ENCODE data around the gene TCF7L2. TPM values are rescaled to one million over a fixed set of nuclear protein-coding genes. Genes with fewer than 3 reads are reported as not detected.

The TCF7L2 gene
- total and polyA plus RNA-seq, 12 donors = 8.7 to 24.7 (median 14.8) TPM

DNA sequence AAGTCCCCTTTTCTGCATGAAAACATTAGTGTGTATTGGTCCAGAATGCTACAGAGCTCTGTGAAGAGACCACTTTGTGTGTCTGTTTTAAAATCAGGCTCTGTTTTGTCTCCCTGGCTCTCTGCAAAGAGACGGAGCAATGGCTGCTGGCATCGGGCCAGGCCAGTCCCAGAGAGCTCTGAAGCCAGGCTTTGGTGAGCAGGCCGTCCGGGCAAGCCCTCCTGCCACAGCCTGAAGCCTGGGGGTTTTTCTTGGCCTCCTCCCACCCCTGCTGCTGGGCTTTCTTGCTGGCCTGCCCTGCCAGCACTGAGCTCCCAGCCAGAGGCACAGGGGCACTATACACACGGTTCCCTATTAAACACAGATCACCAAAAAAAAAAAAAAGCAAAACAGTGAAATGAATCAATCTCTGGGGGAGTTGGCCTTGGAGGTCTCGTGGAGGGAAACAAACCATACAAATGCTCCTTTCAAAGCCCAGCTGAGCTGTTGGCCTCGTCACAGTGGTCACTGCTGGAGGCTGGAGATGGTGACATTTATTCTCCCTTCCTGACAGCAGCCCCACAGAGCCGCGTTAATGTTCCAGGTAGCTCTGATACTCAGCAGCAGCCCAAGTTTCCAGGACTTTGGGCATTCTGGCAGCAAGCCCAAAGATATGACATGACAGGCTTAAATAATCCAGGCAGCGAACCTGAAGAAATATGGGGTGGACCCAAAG is 237.2 kb downstream of the TCF7L2 start:
- Histone ChIP-seq H3K36me3 (replicated peaks in 1 of 2) (no peaks in the 10 kb centered on the region), H3K27ac (no peak overlapping the region), H3K9me3 (replicated peaks in 1 of 3) (no peaks in the 10 kb centered on the region), H3K27me3 (no peaks in the 10 kb centered on the region), H3K4me3 (no peak overlapping the region), H3K4me1 (replicated peaks in 1 of 2) (peaks cover 7 to 8% of the 10 kb centered on the region in 2 donors)
- TF ChIP-seq, protein P1, sequence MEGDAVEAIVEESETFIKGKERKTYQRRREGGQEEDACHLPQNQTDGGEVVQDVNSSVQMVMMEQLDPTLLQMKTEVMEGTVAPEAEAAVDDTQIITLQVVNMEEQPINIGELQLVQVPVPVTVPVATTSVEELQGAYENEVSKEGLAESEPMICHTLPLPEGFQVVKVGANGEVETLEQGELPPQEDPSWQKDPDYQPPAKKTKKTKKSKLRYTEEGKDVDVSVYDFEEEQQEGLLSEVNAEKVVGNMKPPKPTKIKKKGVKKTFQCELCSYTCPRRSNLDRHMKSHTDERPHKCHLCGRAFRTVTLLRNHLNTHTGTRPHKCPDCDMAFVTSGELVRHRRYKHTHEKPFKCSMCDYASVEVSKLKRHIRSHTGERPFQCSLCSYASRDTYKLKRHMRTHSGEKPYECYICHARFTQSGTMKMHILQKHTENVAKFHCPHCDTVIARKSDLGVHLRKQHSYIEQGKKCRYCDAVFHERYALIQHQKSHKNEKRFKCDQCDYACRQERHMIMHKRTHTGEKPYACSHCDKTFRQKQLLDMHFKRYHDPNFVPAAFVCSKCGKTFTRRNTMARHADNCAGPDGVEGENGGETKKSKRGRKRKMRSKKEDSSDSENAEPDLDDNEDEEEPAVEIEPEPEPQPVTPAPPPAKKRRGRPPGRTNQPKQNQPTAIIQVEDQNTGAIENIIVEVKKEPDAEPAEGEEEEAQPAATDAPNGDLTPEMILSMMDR (IDR thresholded peaks at IDR 0.05) = no peak
- no peak for TF ChIP-seq POLR2A (IDR thresholded peaks at IDR 0.05)
- peak; percentile 53 to 78 (median 72) for DNase-seq
- WGBS, 4 donors = 20 to 32% (median 25%) methylated on average over 7 to 10 of the region's 10 CpGs
- intact Hi-C loops (cut with DNase I) = no loop called here

DNA sequence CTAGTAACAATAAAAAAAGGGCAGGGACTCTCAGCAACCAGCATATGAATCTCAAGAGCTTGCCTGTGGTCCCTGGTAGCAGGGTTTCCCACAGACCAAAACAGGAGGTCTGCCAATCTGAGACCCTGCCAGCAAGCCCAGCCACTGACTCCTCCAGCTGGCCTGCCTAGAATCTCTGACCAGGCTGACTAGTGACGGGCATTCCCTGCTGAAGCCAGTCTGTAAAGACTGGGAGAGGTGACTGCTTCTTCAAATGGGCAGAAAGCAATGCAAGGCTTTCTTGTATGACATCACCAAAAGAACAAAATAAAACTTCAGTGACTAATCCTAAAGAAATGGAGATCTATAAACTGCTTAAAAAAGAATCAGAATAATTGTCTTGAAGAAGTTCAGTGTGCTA is 249.4 kb downstream of the TCF7L2 start:
- intact Hi-C loops (cut with DNase I) = no loop called here
- WGBS, 4 donors = 86 to 100% (median 99%) methylated on average over 1 of the region's 1 CpG

DNA sequence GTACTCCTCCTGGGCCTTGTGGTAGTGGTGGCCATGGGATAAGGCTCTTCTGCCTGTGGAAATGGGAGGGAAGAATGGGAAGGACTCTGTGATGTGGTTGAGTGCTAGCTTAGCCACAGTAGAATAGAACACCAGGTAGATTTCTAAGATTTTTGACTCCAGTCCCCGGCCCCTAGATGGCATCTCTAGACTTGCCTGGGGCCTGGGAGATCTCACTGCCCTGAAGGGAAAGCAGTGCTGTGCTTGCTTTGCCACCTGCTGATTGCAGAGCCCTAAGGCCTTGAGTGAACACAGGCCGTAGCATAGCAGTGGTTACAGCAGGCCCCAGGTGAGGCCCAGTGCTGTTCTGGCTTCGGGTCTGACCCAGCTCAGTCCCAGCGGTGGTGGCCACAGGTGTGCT is 252.0 kb downstream of the TCF7L2 start:
- WGBS, 4 donors = 90 to 100% (median 93%) methylated on average over 1 to 4 of the region's 4 CpGs
- H3K9me3 ChIP-seq (replicated peaks in 1 of 3) = peaks cover 0 to 4% (median 0%) of the 10 kb centered on the region in 3 donors
- H3K27me3 ChIP-seq = no peaks in the 10 kb centered on the region
- no peaks in the 10 kb centered on the region for H3K36me3 ChIP-seq (replicated peaks in 1 of 2)
- TF ChIP-seq POLR2A (IDR thresholded peaks at IDR 0.05) = no peak
- TF ChIP-seq, protein P1 (IDR thresholded peaks at IDR 0.05) = no peak
- no peak for DNase-seq
- H3K4me1 ChIP-seq (replicated peaks in 1 of 2) = no peaks in the 10 kb centered on the region
- no peak overlapping the region for H3K27ac ChIP-seq
- intact Hi-C loops (cut with DNase I) = no loop called here
- no peak overlapping the region for H3K4me3 ChIP-seq

More for the DNA sequence above, 249.4 kb downstream of the TCF7L2 start:
- Histone ChIP-seq H3K9me3 (replicated peaks in 1 of 3) (peaks cover 0 to 4% (median 0%) of the 10 kb centered on the region in 3 donors), H3K36me3 (replicated peaks in 1 of 2) (no peaks in the 10 kb centered on the region), H3K4me3 (no peak overlapping the region), H3K4me1 (replicated peaks in 1 of 2) (no peaks in the 10 kb centered on the region), H3K27me3 (no peaks in the 10 kb centered on the region), H3K27ac (no peak overlapping the region)
- no peak for TF ChIP-seq POLR2A (IDR thresholded peaks at IDR 0.05)
- TF ChIP-seq, protein P1 (IDR thresholded peaks at IDR 0.05) = no peak
- no peak for DNase-seq

DNA sequence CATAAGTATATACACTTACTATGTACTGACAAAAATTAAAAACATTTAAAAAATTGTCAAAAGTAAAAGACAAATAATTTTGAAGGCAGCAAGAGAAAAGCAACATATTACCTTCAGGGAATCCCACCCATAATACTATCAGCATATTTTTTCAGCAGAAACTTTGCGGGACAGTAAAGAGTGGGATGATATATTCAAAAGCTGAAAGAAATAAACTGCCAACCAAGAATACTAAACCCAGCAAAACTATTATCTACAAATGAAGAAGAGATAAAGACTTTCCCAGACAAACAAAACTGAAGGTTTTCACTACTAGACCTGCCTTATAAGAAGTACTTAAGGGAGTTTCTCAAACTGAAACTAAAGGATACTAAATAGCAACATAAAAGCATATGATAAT is 257.9 kb downstream of the TCF7L2 start:
- Histone ChIP-seq H3K27me3 (no peaks in the 10 kb centered on the region), H3K27ac (no peak overlapping the region), H3K9me3 (replicated peaks in 1 of 3) (peaks cover 0 to 19% (median 10%) of the 10 kb centered on the region in 3 donors), H3K4me3 (no peak overlapping the region), H3K4me1 (replicated peaks in 1 of 2) (no peaks in the 10 kb centered on the region), H3K36me3 (replicated peaks in 1 of 2) (no peaks in the 10 kb centered on the region)
- TF ChIP-seq, protein P1 (IDR thresholded peaks at IDR 0.05) = no peak
- no peak for TF ChIP-seq POLR2A (IDR thresholded peaks at IDR 0.05)
- no peak for DNase-seq
- 95 to 97% (median 96%) methylated on average over 1 of the region's 1 CpG for WGBS, 4 donors
- intact Hi-C loops (cut with DNase I) = no loop called here

All from adrenal gland (tissue), 12 donors.